CD4-positive, alpha-beta T cell treated with Interleukin-17A for 1 hour (primary cell): ENCODE data around the gene NHERF2.

Source experiments
- DNase-seq: peaks from one replicate; pipeline ENCODE4 v3.0.0-alpha.2; 2020

The NHERF2 gene

GRCh38 chr16:2063861-2064260 lies 37.2 kb downstream of the NHERF2 start:
- DNase-seq, result no peak

DNA sequence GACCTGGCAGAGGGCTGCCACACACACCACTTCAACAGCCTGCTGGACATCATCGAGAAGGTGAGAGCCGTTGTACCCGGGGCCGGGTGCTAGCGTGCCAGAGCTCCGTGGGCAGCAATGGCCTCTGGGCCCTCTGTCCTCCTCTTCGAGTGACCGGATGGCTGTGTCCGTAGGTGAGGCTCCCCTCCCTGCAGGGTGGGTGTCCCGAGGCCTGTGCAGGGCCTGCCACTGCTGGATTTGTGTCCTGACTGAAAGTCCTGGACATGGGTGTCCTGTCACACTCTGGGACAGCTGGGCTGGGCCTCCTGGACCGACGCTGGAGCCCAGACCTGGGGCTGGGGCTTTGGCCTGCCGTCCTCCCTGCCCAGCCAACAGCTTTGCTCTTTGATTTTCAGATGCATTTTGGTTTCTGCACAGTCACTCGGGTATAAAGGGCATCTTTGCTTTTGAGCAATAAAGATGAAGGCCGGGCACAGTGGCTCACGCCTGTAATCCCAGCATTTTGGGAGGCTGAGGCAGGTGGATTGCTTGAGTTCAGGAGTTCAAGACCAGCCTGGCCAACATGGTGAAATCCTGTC lies 37.8 kb downstream of the NHERF2 start:
- no peak for DNase-seq

- DNase-seq, result no peak
Observed at GRCh38 chr16:2066139-2066538, 39.4 kb downstream of the NHERF2 start.

DNA sequence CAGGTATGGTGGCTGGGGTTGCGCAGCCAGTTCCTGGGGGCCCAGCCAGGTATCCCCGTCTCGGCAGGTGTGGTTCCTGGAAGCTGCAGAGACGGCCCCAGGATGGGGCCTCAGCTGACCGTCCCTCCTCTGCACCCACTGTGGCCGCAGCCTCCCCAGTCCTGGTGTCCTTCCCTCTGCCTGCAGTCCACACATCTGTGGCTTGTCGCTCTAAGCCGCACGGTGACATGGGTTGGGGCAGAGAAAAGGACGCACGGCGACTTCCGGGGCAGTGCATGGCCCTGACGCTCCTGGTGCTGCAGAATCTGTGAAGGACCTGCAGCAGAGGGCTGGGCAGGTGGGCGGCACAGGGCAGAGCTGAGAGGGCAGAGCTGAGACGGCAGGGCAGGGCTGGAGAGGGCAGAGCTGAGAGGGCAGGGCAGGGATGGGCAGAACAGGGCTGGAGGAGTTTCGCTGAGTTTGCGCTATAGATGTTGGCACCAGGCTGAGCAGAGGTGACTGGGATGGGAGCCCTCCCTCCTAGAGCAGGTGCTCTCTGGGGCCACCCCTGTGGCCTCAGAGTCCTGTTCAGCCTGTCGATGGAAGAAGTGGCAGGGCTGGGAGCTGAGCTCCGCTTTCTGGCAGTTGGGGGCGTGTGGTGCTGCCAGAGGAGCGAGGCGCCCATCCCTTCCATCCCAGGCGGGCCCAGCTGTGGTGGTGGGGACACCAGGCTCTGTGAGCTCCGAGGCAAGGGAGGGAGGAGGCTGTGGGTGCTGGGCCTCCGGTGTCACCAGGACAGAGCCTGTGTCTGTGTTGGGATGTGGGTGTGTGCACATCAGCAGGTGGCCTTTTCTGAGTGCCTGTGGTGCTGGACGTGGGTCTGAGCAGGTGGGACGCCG lies 44.1 kb downstream of the NHERF2 start:
- no peak for DNase-seq

GRCh38 chr16:2071454-2072202 lies 44.9 kb downstream of the NHERF2 start:
- no peak for DNase-seq

- DNase-seq, result no peak
Observed at GRCh38 chr16:2072926-2073325, 46.2 kb downstream of the NHERF2 start.

GRCh38 chr16:2074071-2074470 lies 47.4 kb downstream of the NHERF2 start:
- no peak for DNase-seq

DNA sequence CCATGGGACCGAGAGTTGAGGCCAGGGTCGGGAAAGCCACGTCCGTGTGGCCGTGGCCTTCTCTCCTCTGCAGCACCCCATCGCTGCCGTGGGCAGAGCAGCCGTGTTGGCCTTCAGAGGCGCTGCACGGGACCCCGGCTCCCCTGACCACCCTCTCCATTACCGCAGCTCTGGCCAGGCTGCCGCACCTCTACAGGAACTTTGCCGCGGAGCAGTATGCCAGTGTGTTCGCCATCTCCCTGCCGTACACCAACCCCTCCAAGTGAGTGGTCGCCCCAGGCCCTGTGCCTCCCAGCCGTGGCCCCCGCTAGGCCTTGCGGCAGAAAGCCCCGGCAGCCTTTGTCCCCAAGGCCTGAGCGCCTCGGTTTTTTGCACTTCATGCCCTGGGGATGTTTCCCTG lies 48.9 kb downstream of the NHERF2 start:
- no peak for DNase-seq

DNA sequence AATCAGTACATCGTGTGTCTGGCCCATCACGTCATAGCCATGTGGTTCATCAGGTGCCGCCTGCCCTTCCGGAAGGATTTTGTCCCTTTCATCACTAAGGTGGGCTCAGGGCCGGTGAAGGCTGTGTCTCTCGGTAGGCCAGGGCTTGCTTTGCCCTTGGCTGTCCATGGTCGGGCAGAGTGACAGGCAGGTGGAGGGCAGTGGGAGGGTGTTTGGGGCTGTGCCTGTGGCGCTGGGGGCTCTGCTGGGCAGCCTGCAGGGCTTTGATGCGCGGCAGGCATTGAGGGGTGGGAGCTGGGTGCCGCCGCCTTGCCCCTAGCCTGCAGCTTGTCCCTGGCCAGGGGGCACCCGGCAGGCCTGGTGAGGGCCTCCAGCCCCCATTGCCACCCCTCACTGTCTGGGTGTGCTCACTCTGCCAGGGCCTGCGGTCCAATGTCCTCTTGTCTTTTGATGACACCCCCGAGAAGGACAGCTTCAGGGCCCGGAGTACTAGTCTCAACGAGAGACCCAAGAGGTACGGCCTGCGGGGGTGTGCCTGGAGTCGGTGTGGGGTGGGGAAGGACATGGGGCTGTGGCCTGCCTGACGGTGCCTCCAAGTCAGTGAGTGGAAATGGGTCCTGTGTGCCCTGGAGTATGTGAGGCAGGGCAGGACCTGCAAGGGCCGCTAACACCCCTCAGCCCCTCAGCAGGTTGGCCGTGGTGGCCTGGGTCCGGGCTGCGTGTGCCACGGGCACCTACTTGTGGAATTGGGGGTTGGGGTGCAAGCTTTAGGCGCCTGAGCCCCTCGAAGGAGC lies 49.6 kb downstream of the NHERF2 start:
- DNase-seq, result no peak

DNA sequence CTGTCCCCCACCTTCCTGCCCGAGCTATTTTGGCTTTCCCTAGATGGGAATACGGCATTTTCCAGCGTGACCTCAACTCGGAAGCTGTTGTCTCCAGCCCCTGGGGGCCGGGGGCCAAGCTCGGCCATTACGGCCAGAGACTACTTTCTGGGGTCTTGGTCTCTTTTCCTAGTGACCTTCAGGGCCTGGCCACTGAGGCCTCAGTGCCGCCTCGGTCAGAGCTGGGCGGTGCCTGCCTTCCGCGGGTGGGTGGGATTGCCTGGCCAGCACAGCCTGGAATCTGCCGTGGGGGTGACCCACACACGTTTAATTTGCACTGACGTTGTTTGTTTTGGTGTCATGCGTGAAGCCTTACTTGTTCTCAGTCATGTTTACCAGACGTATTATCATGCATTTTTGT lies 50.3 kb downstream of the NHERF2 start:
- no peak for DNase-seq

DNA sequence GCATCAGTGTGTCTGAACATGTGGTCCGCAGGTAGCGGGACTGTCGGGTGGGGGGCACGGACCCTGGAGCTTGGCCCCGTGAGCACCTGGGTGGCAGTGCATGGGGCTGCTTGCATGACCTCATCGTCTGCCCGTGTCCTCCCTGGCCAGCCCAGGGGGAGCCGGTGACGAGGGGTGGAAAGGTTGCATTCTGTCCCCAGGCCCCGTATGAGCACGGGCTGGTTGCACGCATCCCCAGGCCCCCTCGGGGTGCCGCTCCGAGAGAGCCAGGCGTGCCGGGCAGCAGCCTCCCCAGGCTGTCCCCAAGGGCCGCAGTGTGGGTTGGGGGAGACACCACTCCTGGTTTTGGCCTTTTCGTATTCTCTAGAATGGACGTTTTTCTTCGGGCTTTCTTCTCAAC lies 51.0 kb downstream of the NHERF2 start:
- DNase-seq, result no peak

DNA sequence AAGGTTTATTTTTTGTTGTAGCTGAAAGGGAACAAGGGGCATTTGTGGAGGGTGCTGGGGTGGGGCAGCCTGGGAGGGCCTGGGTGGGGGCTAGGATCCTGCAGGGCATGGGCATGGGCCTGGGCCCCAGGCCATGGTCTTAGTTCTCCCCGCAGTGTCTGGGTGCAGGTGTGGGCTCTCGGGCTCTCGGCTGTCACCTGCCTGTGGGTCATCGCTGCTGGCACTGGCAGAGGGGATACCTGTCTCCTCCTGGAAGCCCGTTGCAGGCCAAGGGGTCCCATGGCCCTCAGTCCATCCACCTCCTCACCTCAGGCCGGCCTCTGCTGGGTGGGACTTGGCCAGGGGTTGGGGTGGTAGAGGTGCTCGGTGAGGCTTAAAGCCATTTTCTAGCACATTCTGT lies 51.4 kb downstream of the NHERF2 start:
- DNase-seq, result no peak

DNA sequence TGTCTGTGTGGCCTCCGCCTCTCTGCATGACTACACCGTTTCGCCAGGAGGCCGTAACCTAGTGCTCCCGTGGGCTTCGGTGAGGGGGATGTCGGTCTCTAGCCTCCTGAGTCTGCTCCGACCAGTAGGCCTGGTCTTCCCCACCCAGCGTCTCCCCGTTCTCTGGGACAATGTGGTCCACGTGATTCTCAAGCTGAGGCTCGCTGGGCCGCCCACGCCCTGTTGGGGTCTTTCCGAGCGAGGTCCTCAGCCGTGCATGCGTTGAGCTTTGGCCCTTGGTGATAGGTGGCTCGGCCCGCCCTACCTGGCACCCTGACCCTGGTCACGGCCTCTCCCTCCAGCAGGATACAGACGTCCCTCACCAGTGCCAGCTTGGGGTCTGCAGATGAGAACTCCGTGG lies 52.0 kb downstream of the NHERF2 start:
- no peak for DNase-seq

DNA sequence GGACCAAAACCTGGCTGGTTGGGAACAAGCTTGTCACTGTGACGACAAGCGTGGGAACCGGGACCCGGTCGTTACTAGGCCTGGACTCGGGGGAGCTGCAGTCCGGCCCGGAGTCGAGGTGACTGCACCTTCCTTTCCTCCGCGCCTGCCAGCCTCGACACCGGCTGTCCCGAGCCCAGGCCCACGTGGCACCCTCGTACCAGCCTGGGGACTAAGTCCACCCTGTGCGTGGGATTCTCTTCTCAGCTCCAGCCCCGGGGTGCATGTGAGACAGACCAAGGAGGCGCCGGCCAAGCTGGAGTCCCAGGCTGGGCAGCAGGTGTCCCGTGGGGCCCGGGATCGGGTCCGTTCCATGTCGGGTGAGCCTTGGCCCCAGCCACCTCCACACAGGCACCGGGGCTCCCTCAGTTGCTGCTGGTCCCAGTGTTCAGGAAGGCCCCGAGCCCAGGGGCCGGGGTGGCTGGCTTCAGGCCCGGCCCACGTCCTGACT lies 52.7 kb downstream of the NHERF2 start:
- DNase-seq, result no peak

DNA sequence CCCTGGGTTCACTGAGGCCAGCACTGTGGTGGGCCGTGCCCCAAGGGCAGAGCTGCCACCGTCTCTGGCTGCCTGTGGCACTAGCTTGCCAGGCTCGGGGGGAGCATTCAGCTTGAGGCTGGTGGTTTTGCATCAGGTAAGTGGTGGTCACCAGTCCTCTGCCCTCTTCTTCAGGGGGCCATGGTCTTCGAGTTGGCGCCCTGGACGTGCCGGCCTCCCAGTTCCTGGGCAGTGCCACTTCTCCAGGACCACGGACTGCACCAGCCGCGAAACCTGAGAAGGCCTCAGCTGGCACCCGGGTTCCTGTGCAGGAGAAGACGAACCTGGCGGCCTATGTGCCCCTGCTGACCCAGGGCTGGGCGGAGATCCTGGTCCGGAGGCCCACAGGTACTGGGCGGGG lies 53.3 kb downstream of the NHERF2 start:
- DNase-seq, result no peak

DNA sequence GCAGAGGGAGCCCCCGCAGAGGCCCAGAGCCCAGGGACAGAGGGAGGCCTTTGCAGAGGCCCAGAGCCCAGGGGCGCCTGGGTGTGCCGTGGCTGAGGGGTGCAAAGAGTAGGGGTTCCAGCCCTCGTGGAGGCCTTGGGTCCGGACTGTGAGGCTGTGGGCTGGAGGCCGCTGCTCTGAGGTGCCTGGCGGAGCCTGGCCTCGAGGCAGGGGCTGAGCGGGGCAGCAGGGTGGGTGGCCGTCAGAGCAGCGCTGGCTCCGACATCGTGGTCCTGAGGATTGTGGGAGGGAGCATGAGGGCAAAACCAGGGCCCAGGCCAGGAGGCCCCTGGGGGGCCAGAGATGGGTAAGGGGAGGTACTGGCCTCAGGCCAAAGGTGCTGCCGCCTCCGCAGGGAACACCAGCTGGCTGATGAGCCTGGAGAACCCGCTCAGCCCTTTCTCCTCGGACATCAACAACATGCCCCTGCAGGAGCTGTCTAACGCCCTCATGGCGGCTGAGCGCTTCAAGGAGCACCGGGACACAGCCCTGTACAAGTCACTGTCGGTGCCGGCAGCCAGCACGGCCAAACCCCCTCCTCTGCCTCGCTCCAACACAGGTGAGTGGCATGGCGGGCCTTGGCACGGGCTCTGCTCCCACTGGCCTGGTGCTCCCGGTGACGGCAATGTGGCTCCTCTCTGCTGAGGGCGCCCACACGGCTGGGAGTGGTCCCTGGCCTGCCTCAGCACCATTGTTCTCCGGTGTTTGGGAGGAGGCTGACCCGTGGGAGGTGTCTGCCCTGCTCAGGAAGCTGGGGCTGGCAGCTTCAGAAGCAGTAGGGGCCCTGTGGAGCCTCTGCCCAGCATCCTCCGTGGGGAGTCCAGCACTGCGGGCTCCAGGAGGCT lies 54.7 kb downstream of the NHERF2 start:
- DNase-seq, result no peak

- no peak for DNase-seq
Observed at GRCh38 chr16:2082171-2082982, 55.7 kb downstream of the NHERF2 start.

DNA sequence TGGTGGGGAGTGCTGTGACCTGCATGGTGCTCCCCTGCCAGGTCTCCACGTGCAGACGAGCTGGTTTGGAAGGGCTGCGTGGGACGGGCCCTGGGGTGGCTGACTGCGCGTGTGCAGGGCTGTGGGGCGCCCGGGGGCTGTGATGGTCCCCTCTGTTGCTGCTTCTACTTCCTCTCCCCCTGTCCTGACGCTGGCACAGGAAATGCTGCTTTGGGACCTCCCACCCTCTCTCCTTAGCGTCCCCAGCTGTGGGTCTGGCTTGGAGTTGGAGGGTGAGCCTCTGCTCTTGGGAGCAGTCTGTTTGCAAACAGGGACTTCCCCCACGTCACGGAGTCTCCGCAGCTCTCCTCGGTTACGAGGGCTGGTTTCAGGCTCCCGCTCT lies 56.3 kb downstream of the NHERF2 start:
- no peak for DNase-seq

DNA sequence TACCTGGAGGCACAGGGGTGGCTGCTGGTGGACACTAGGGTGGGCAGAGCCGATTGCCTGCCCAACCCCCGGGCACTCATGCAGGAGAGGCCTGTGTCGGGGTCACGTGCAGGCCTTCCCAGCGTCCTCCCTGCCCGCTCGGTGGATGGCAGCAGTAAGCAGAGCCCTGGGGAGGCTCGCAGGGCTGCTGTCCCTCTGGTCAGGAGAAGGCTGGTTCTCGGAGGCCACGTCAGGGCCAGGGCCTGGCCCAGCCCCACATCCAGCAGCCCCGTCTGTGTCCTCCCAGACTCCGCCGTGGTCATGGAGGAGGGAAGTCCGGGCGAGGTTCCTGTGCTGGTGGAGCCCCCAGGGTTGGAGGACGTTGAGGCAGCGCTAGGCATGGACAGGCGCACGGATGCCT lies 56.7 kb downstream of the NHERF2 start:
- no peak for DNase-seq

DNA sequence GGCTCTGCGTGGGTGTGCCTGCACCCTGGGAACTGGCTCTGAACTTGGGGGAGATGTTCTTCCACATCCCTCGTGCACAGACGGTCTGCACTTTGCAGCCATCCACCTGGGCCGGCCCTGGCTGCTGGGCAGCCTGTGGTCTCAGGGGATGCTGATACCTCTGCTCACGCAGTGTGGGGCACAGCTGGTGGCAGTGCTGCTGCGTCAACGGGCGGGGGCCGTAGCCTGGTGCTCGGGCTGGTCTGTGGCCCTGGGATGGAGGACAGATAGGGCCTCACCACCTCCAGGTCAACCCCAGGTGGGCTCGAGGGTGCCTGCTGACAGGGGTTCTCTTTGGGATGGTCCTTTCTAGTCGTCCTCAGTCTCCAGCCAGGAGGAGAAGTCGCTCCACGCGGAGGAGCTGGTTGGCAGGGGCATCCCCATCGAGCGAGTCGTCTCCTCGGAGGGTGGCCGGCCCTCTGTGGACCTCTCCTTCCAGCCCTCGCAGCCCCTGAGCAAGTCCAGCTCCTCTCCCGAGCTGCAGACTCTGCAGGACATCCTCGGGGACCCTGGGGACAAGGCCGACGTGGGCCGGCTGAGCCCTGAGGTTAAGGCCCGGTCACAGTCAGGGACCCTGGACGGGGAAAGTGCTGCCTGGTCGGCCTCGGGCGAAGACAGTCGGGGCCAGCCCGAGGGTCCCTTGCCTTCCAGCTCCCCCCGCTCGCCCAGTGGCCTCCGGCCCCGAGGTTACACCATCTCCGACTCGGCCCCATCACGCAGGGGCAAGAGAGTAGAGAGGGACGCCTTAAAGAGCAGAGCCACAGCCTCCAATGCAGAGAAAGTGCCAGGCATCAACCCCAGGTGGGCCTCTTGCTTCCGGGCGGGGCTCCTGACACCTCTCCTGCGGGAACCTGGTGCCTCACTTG lies 57.4 kb downstream of the NHERF2 start:
- DNase-seq, result no peak
